HG03045 (cell line): ENCODE measurements around the gene SLC8A2.
A peak's percentile ranks its signal among the peaks of the same experiment; 100 is the strongest.

Experiments used
- ATAC-seq: cut with Tn5 transposase; IDR thresholded peaks from one replicate; pipeline ENCODE4 v1.9.1; 2021; ENCODE audit warnings: mild to moderate bottlenecking, moderate library complexity; ENCODE audit not compliant: unreplicated experiment

The SLC8A2 gene, protein sequence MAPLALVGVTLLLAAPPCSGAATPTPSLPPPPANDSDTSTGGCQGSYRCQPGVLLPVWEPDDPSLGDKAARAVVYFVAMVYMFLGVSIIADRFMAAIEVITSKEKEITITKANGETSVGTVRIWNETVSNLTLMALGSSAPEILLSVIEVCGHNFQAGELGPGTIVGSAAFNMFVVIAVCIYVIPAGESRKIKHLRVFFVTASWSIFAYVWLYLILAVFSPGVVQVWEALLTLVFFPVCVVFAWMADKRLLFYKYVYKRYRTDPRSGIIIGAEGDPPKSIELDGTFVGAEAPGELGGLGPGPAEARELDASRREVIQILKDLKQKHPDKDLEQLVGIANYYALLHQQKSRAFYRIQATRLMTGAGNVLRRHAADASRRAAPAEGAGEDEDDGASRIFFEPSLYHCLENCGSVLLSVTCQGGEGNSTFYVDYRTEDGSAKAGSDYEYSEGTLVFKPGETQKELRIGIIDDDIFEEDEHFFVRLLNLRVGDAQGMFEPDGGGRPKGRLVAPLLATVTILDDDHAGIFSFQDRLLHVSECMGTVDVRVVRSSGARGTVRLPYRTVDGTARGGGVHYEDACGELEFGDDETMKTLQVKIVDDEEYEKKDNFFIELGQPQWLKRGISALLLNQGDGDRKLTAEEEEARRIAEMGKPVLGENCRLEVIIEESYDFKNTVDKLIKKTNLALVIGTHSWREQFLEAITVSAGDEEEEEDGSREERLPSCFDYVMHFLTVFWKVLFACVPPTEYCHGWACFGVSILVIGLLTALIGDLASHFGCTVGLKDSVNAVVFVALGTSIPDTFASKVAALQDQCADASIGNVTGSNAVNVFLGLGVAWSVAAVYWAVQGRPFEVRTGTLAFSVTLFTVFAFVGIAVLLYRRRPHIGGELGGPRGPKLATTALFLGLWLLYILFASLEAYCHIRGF

DNA sequence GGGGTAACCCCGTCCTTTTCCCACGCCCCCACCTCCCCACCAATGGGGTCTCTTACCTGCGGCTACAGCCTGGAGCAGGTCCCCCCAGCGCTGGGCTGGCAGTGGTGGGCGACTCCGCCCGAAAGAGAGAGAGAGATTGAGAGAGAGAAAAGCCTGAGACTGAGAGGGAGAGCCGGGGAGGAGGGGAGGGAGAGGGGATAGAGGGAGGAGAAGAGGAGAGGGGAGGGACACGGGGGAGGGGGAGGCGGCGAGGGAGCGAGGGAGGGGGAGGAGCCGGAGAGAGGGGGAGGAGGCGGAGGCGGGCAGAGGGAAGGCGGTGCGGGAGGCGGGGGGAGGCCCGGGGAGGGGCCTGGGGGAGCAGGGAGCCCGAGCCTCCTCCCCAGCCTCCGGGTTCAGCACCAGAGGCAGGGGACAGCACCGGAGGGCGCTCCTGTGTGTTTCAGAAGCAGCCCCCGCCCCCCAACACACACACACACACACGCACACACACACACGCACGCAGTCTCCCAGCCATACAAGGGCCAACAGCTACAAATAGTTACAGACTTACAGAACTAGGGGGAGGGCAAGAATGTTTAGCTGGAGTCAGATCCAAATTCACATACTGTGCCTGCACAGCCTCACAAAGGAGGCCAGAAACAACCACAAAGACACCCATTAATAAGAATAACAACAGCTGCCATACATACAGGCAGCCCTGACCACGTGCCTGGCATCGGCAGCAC lies at the start of gene SLC8A2:
TSS of gene SLC8A2 (minus strand) at position 161 of the 725 bp plus-strand sequence. CDS start 5,490 bp downstream, outside the sequence.
- ATAC-seq: no peak

DNA sequence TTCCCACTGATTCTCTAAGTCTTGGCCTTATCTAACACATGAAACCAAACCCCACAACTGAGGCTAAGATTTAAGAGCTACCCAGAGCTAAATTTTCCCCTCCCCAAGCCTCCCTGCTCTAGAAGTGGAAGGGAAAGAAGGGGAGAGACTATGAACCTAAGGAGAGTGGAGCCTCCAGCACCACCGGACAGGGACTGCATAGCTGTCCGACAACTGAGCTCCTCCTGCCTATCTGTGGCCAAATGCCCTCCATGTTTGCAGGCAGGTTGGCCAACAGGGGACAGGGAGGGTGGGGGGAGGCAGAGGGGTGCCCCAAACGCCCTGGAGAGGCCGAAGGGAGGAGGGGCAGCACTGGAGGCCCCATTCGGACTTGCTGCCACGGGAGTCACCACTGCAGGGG lies 49.1 kb upstream of the SLC8A2 start:
- ATAC-seq: no peak

DNA sequence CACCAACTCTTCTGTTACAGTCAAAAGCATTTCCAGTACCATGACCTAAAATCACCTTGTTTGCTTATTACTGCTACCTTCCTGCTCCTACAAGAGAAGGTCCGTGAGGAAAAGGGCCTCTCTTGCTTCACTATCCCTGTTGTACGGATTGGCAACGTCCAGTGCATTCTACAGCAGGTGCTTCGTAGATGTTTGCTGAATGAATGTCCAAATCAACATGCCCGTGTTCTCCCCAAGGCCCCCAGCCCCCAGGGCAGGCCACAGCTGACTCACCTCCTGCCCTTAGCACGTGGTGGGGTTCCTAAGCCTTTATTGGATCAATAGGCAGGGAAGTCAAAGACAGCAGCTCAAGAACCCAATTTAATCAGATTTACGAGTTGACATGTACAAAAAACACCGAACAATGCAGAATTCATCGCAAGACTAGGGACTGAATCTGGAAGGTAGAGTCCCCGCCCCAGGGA lies 48.7 kb upstream of the SLC8A2 start:
- ATAC-seq: no peak

DNA sequence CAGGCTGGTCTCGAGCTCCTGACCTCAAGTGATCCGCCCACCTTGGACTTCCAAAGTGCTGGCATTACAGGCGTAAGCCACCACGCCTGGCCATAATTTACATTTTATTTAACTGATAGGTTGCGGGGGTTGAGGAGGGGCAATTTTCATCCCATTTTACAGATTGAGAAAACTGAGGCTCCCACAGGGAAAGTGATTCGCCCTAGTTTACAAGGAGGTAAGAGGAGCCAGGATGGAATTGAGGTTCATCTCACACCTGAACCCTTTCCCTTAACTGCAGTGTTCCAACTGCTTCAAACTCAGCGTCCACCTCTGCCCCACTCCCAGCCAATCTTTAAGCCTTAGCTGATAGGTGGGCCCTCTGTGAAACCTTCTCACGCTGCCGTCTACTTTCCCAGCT lies 47.2 kb upstream of the SLC8A2 start:
- no peak for ATAC-seq

DNA sequence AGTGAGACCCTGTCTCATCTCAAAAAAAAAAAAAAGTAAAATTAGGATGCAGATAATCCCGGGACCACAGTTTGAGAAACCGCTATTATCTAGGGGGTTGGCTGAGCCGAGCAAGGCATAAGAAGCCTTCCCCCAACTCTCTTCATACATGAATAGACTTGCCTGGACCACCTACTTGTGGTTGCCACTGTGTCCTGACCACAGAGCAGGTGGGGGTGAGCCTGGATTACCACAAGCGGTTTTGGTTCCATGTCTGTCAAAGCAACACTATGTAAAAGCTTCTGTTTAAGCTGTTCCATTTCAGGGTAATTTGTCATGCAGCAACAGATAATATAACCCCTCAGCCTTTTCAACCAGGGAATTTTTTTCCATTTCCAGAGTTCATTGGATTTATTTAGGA lies 46.4 kb upstream of the SLC8A2 start:
- ATAC-seq: no peak

DNA sequence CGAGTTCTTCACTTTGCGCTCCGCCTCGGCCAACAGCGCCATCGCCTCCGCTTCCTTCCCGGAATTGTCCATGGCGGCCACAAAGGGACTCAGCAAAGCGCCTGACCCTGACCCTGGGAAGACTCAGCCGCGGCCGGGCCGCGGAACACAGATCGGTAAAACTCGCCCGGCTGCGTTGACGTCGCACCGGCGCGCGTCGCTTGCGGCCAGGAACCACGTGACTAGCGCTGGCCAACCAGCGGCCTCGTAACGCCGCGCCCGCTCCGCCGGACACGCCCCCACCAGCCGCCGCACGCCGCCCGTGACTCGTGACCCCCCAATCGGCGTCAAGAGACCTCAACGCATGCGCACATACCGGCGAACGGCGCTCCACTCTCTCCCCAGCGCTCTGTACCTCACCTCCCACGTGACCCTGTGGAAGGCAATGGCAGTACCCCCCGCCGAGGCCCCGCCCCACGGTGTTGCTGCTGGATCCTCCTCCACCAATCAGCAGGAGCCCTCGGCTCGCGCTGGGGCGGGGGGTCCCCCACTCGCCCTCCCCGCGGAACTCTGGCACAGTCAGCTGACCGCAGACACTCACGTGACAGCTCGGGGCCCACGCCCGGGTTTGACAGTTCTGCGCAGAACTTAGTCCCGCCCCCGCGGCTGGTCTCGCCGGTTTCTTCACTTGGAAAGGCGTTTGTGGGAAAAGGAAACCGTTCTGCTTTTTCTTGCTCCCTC lies 43.3 kb upstream of the SLC8A2 start, which contains the start of gene NAPA:
TSS of gene NAPA (minus strand) at position 195 of the 720 bp plus-strand sequence. CDS start at position 72, 123 bp downstream.
- peak; percentile 88 for ATAC-seq

DNA sequence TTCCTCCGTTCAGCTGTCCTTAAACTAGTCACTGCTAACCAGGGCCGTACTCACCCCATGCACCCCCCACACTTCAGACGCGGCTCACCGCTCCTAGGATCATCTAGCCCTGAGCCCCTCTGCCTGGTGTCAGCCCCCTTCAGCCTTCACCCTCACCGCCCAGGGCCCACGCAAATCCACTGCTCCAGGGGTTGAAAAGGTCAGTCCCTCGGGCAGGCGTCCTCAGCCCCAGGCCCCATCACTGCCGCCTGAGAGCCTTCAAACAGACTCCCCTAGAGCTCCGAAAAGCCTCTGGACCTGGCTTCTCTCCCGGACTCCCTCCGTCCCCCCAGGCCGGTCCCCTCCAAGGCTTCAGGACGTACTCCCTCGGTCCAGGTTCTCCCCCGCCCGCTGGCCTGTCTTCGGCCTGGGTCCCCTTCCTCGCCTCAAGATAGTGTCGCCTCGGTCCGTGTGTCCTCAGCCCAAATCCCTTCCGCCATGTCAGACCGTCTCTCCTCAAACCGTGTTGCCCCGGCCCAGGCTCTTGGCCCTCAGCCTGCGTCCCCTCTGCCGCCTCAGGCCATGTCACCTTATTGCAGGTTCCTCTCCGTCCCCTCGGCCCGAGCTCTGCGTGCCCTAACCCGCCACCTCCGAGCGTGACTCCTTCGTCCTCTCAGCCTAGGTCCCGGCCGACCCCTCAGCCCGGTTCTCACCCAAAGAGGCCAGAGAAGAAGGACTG lies 42.6 kb upstream of the SLC8A2 start:
- ATAC-seq: peak; percentile 4

DNA sequence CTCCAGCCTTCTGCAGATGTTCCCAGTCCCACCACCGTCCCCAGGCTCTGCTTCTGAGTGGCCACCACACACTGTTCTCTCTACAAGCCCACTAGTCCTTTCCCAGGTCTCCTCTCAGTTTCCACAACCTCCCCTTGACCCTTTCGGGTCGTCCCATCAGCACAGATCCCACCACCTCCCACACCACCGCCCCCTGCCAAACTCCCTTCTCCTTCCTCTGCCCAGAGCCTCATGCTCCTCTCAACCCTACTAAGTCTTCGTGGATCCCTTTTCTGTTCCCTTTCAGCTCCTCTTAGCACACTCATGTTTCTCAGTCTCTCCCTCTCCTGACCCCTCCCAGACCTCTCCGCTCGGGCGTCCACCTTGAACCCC lies 41.2 kb upstream of the SLC8A2 start:
- no peak for ATAC-seq

DNA sequence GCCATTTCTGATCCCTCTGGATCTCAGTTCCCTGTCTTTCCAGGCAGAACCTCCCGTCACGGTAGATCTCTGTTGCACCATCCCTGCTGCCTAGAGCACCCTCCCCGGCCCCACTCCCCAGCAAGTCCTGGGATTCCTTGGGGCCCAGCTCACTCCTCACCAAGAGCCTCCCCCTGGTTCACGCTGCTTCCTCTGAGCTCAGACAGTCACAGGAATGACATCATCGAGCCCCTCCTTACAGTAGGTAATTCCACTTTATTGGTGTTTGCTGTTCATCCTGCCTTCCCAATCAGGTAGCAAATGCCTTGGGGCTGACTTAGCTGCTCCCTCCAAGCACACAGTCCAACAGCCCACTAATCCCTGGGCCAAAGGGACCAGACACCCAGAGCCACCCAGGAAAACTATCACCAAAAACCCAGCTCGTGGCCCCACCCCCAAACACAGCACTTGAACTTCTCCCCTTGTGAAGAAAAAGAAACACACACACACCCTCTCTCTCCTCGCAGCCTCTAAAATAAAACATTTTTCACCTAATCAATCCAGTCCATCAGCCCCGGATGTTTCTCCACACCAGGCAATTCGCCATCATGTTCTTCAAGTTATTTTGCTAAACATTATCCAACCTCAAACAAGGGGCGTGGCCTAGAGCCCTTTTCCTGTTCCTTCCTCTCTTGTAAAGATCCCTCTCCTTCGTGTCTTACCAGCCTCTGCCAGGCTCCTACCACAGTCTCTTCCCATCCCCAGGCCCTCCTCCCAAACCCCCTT lies 40.7 kb upstream of the SLC8A2 start:
- no peak for ATAC-seq

DNA sequence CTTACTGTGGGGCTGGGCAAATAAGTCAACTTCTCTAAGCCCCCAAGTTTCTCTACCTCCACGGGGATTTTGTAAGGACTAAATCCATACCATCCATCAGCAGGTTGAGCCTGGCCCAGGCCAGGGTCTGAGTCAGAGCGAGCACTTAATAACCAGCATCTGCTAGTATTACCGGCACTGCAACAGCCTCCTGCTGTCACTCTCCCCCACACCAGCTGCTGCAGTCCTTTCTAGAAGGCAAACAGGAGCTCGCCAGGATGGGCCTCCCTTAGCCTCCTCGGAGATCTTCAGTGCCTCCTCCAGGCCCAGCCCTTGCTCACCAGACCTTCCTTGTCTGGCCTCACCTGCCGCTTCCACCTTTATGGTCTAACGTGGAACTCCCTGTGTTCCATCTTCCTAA lies 40.0 kb upstream of the SLC8A2 start:
- ATAC-seq: no peak

DNA sequence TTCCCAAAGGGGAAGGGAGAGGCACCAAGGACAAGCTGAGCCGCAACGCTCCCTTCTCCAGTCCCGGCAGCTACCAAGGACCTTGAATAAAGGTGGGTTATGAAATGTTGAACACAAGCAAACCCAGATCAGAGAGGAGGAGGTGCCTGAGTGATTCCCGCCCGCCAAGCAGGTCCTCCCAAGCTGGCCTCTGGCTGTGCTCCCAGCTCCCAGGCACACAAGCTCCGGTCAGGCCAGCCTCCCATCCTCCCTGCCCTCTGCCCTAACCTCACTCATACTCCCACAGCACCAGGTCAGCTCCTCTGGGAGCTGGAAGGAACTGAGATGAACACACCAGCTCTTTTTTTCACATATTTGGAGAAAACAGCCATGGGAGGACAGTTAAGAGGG lies 39.4 kb upstream of the SLC8A2 start:
- ATAC-seq: no peak

DNA sequence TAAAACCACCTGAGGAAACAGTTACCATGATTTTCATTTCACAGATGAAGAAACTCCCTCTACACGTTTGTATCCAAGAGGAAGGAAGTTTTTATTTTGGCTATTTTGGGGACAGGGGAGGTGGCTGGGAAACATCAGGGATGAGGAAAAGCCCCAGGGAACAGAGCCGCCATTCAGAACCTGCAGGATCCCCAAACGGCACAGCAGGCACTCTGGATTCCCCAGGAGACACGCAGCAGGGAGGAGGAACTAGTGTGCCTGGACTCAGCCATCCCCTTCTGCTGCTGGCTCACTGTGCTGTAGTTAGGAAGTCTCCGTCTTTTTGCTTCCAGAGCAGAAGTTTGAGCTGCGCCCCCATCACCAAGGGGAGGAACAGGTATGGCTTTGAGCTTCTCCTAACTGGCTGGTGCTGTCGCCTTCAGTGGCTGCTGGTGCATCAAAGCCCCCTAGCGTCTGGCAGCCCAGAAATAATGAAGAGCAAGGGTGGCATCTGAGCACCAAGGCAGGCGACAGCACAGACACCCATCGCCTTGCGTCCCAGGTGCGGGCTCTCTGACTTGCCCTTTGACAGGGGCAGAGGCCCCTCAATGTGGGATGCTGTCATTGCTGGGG lies 38.9 kb upstream of the SLC8A2 start:
- ATAC-seq: no peak

DNA sequence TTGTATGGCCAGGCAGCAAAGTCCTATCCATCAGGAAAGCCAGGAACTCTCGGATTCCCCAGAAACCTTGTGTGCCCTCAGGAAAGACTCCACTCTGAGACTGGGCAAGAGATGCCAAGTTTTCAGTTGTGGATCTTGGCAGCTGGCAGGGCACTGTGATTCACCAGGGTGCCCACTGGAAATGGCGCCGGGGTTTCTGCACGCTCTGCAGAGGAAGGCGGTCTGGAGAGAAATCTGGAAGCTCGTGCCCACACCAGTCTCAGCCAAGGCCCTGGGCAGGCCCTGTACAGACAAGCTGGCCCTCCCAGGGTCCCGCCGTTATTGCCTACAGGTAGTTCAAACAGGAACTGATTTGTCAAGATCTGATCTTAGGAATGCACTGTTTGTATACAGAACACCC lies 38.3 kb upstream of the SLC8A2 start:
- ATAC-seq: no peak

DNA sequence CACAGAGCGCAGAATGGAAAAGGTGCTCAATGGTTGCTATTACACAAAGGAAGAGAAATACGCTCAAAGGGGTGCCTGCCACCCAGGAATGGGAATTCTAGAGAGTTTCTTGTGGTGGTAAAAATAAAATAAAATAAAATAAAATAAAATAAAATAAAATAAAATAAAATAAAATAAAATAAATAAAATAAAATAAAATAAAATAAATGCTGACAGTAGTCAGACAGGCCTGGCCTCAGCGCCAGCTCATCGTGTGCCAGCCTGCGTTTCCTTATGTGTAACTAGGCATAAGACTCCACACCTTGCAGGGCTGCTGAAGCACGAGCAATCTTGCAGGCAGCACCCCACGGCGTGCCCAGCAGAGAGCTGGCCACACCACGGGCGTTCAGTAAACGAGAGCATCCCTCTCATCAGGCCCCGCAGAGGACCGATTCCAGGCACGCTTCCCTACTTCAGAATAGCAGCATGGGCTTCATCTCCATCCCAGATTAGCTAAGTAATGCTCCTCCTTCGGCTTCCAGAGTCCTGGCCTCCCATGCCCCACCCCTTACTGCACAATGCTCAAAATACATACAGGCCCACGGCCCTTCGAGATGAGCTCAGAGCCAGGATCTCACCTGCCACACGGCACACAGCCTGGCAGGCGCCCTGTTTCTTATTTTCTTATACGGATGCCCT lies 37.6 kb upstream of the SLC8A2 start:
- no peak for ATAC-seq

DNA sequence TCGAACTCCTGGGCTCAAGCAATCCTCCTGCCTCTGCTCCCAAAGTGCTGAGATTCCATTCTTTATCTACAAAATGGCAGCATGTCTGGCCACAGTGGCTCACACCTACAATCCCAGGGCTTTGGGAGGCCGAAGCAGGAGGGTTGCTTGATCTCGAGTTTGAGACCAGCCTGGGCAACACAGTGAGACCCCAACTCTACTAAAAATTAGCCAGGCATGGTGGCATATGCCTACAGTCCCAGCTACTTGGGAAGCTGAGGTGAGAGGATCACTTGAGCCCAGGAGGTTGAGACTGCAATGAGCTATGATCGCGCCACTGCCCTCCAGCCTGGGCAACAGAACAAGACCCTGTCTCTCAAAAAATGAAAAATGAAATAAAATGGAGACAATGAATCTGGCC lies 37.0 kb upstream of the SLC8A2 start:
- no peak for ATAC-seq

DNA sequence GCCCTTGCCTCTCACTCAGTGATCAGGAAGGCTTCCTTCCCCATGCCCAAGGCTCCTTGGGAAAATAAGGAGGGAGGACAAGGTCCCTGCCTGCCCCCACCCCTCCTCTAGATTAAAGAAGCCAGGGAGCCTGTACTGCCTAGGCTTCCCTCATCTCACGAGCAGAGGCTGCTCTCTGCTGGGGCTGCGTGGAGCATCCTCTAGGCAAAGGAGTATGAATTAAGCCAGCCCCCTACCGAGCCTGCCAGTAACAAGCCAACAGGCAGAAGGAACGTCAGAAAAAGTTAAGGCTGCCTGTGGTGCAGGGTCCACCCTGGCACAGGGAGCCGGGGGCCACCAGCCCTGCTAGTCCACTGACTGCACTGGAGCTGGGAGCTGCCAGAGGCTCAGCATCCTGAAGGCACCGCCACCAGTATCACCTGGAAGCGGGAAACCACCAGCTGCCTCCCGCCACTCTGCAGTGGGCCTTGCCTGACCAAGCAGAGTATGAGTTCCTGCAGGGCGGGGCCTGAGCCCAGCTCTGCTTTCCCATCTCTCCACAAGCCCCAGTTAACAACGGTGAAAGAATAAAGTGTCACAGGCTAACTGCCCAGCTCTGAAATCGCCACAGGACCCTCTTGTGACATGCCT lies 36.3 kb upstream of the SLC8A2 start:
- ATAC-seq: no peak

DNA sequence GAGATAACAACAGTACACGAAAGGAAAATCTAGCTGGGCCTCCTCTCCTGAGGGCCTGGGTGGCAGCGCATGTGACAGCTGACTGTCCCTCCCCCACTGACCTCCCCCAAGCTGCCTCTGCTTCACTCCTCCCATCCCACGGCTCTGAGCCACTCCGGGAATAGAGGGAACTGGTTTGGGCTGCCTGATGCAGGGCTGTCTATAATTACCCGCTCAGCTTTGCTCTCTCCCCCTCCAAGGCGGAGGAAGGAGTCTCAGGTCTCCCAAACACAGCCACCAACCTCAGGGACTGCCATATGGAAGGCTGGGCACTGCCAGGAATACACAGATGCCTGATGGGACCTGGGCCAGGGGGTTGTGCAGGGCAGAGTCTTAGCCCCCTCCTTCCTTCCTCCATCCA lies 35.3 kb upstream of the SLC8A2 start:
- no peak for ATAC-seq

DNA sequence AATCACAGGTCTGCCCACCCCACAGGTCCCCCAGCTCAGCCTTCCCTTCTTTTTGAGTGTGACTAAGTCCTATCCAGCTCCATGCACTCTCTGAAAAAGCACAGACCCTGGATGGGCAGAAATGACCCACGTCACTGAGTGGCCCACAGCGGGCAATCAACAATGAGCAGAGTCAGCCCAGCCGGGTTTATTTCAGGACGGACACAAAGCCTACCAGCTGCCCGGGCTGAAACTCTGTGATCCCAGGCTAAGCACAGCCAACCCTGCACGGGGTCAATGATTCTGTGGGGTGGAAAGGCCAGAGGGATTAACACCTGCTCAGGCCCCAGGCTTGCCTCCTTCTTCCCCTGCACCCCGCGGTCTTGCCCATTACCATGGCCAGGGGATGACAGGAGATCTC lies 34.8 kb upstream of the SLC8A2 start:
- no peak for ATAC-seq
